ENCODE measurements around the gene AQP2.

Gene AQP2

GRCh38 chr12:49956663-49957569 lies 6.4 kb downstream of the AQP2 start:
- no peak for DNase-seq

GRCh38 chr12:49957570-49957967 lies 7.0 kb downstream of the AQP2 start:
- DNase-seq: no peak

- DNase-seq: peak; percentile 14
These were observed 9.3 kb downstream of the AQP2 start for GRCh38 chr12:49959685-49960473.

GRCh38 chr12:49960474-49961110 lies 10.1 kb downstream of the AQP2 start:
- no peak for DNase-seq

GRCh38 chr12:49961111-49961922 lies 10.8 kb downstream of the AQP2 start, which contains the start of gene AQP5:
Gene AQP5 (plus strand): TSS chr12:49961872. CDS start chr12:49962018, 146 bp downstream.
- no peak for DNase-seq

- DNase-seq: no peak
These were observed 11.6 kb downstream of the AQP2 start for GRCh38 chr12:49961993-49962764.

- DNase-seq: peak; percentile 11
These were observed 12.6 kb downstream of the AQP2 start for GRCh38 chr12:49962861-49963765.

GRCh38 chr12:49963976-49964815 lies 13.7 kb downstream of the AQP2 start:
- no peak for DNase-seq

- no peak for DNase-seq
These were observed 14.5 kb downstream of the AQP2 start for GRCh38 chr12:49964849-49965624.

- peak; percentile 47 for DNase-seq
These were observed 15.3 kb downstream of the AQP2 start for GRCh38 chr12:49965836-49966235.

GRCh38 chr12:49966511-49967041 lies 16.0 kb downstream of the AQP2 start:
- no peak for DNase-seq

- peak; percentile 84 for DNase-seq
These were observed 16.7 kb downstream of the AQP2 start for GRCh38 chr12:49967042-49967776.

GRCh38 chr12:49967777-49968250 lies 17.3 kb downstream of the AQP2 start:
- no peak for DNase-seq

GRCh38 chr12:49968471-49968870 lies 17.9 kb downstream of the AQP2 start:
- no peak for DNase-seq

- DNase-seq: no peak
These were observed 18.5 kb downstream of the AQP2 start for GRCh38 chr12:49969027-49969426.

- DNase-seq: no peak
These were observed 19.3 kb downstream of the AQP2 start for GRCh38 chr12:49969651-49970429.

GRCh38 chr12:49970658-49971057 lies 20.1 kb downstream of the AQP2 start:
- no peak for DNase-seq
